Measurements from ENCODE around the gene STK32B.

Gene STK32B

GRCh38 chr4:5079581-5079980 lies 28.3 kb downstream of the STK32B start:
- Histone ChIP-seq H3K4me1 (ENCODE audit: control insufficient read depth, insufficient read depth, low read length) (no peaks in the 10 kb centered on the region), H3K4me3 (ENCODE audit: low read depth, low read length) (no peak overlapping the region), H3K27me3 (ENCODE audit: control insufficient read depth, insufficient read depth, low read length) (no peaks in the 10 kb centered on the region), H3K9ac (ENCODE audit: low read depth, low read length) (no peak overlapping the region), H3K36me3 (ENCODE audit: control insufficient read depth, insufficient read depth, low read length) (no peaks in the 10 kb centered on the region), H3K9me3 (ENCODE audit: control insufficient read depth, insufficient read depth, low read length) (no peaks in the 10 kb centered on the region)

GRCh38 chr4:5081441-5081999 lies 30.2 kb downstream of the STK32B start:
- Histone ChIP-seq H3K9me3 (ENCODE audit: control insufficient read depth, insufficient read depth, low read length) (no peaks in the 10 kb centered on the region), H3K9ac (ENCODE audit: low read depth, low read length) (no peak overlapping the region), H3K36me3 (ENCODE audit: control insufficient read depth, insufficient read depth, low read length) (no peaks in the 10 kb centered on the region), H3K4me3 (ENCODE audit: low read depth, low read length) (no peak overlapping the region), H3K4me1 (ENCODE audit: control insufficient read depth, insufficient read depth, low read length) (no peaks in the 10 kb centered on the region), H3K27me3 (ENCODE audit: control insufficient read depth, insufficient read depth, low read length) (no peaks in the 10 kb centered on the region)

GRCh38 chr4:5082376-5082775 lies 31.1 kb downstream of the STK32B start:
- Histone ChIP-seq H3K36me3 (ENCODE audit: control insufficient read depth, insufficient read depth, low read length) (no peaks in the 10 kb centered on the region), H3K9ac (ENCODE audit: low read depth, low read length) (no peak overlapping the region), H3K4me3 (ENCODE audit: low read depth, low read length) (no peak overlapping the region), H3K4me1 (ENCODE audit: control insufficient read depth, insufficient read depth, low read length) (no peaks in the 10 kb centered on the region), H3K9me3 (ENCODE audit: control insufficient read depth, insufficient read depth, low read length) (no peaks in the 10 kb centered on the region), H3K27me3 (ENCODE audit: control insufficient read depth, insufficient read depth, low read length) (no peaks in the 10 kb centered on the region)

- no peaks in the 10 kb centered on the region for H3K27me3 ChIP-seq (ENCODE audit: control insufficient read depth, insufficient read depth, low read length)
- no peak overlapping the region for H3K9ac ChIP-seq (ENCODE audit: low read depth, low read length)
- no peaks in the 10 kb centered on the region for H3K36me3 ChIP-seq (ENCODE audit: control insufficient read depth, insufficient read depth, low read length)
- H3K9me3 ChIP-seq (ENCODE audit: control insufficient read depth, insufficient read depth, low read length): no peaks in the 10 kb centered on the region
- no peaks in the 10 kb centered on the region for H3K4me1 ChIP-seq (ENCODE audit: control insufficient read depth, insufficient read depth, low read length)
- H3K4me3 ChIP-seq (ENCODE audit: low read depth, low read length): no peak overlapping the region
Measured at GRCh38 chr4:5084911-5085475, 33.7 kb downstream of the STK32B start.

- no peaks in the 10 kb centered on the region for H3K9me3 ChIP-seq (ENCODE audit: control insufficient read depth, insufficient read depth, low read length)
- H3K4me3 ChIP-seq (ENCODE audit: low read depth, low read length): no peak overlapping the region
- no peaks in the 10 kb centered on the region for H3K4me1 ChIP-seq (ENCODE audit: control insufficient read depth, insufficient read depth, low read length)
- H3K36me3 ChIP-seq (ENCODE audit: control insufficient read depth, insufficient read depth, low read length): no peaks in the 10 kb centered on the region
- H3K27me3 ChIP-seq (ENCODE audit: control insufficient read depth, insufficient read depth, low read length): no peaks in the 10 kb centered on the region
- H3K9ac ChIP-seq (ENCODE audit: low read depth, low read length): no peak overlapping the region
Measured at GRCh38 chr4:5086535-5086934, 35.3 kb downstream of the STK32B start.

GRCh38 chr4:5096261-5096660 lies 45.0 kb downstream of the STK32B start:
- H3K27me3 ChIP-seq (ENCODE audit: control insufficient read depth, insufficient read depth, low read length): no peaks in the 10 kb centered on the region

GRCh38 chr4:5098176-5098575 lies 46.9 kb downstream of the STK32B start:
- no peaks in the 10 kb centered on the region for H3K4me1 ChIP-seq (ENCODE audit: control insufficient read depth, insufficient read depth, low read length)
- H3K36me3 ChIP-seq (ENCODE audit: control insufficient read depth, insufficient read depth, low read length): no peaks in the 10 kb centered on the region
- H3K27me3 ChIP-seq (ENCODE audit: control insufficient read depth, insufficient read depth, low read length): no peaks in the 10 kb centered on the region

More at GRCh38 chr4:5096261-5096660, 45.0 kb downstream of the STK32B start:
- Histone ChIP-seq H3K4me1 (ENCODE audit: control insufficient read depth, insufficient read depth, low read length) (no peaks in the 10 kb centered on the region), H3K9me3 (ENCODE audit: control insufficient read depth, insufficient read depth, low read length) (no peaks in the 10 kb centered on the region), H3K4me3 (ENCODE audit: low read depth, low read length) (no peak overlapping the region), H3K9ac (ENCODE audit: low read depth, low read length) (no peak overlapping the region), H3K36me3 (ENCODE audit: control insufficient read depth, insufficient read depth, low read length) (no peaks in the 10 kb centered on the region)

GRCh38 chr4:5100336-5100735 lies 49.1 kb downstream of the STK32B start:
- Histone ChIP-seq H3K36me3 (ENCODE audit: control insufficient read depth, insufficient read depth, low read length) (no peaks in the 10 kb centered on the region), H3K9ac (ENCODE audit: low read depth, low read length) (no peak overlapping the region), H3K9me3 (ENCODE audit: control insufficient read depth, insufficient read depth, low read length) (no peaks in the 10 kb centered on the region), H3K4me1 (ENCODE audit: control insufficient read depth, insufficient read depth, low read length) (no peaks in the 10 kb centered on the region), H3K27me3 (ENCODE audit: control insufficient read depth, insufficient read depth, low read length) (no peaks in the 10 kb centered on the region), H3K4me3 (ENCODE audit: low read depth, low read length) (no peak overlapping the region)

More at GRCh38 chr4:5098176-5098575, 46.9 kb downstream of the STK32B start:
- Histone ChIP-seq H3K9me3 (ENCODE audit: control insufficient read depth, insufficient read depth, low read length) (no peaks in the 10 kb centered on the region), H3K9ac (ENCODE audit: low read depth, low read length) (no peak overlapping the region), H3K4me3 (ENCODE audit: low read depth, low read length) (no peak overlapping the region)

GRCh38 chr4:5100986-5101385 lies 49.7 kb downstream of the STK32B start:
- no peaks in the 10 kb centered on the region for H3K9me3 ChIP-seq (ENCODE audit: control insufficient read depth, insufficient read depth, low read length)
- H3K4me1 ChIP-seq (ENCODE audit: control insufficient read depth, insufficient read depth, low read length): no peaks in the 10 kb centered on the region
- no peak overlapping the region for H3K9ac ChIP-seq (ENCODE audit: low read depth, low read length)
- no peak overlapping the region for H3K4me3 ChIP-seq (ENCODE audit: low read depth, low read length)
- no peaks in the 10 kb centered on the region for H3K36me3 ChIP-seq (ENCODE audit: control insufficient read depth, insufficient read depth, low read length)
- H3K27me3 ChIP-seq (ENCODE audit: control insufficient read depth, insufficient read depth, low read length): no peaks in the 10 kb centered on the region

GRCh38 chr4:5101571-5101970 lies 50.3 kb downstream of the STK32B start:
- H3K4me1 ChIP-seq (ENCODE audit: control insufficient read depth, insufficient read depth, low read length): no peaks in the 10 kb centered on the region

GRCh38 chr4:5110901-5111300 lies 59.6 kb downstream of the STK32B start:
- H3K4me1 ChIP-seq (ENCODE audit: control insufficient read depth, insufficient read depth, low read length): peaks cover 4% of the 10 kb centered on the region
- no peak overlapping the region for H3K4me3 ChIP-seq (ENCODE audit: low read depth, low read length)
- no peaks in the 10 kb centered on the region for H3K36me3 ChIP-seq (ENCODE audit: control insufficient read depth, insufficient read depth, low read length)
- no peaks in the 10 kb centered on the region for H3K27me3 ChIP-seq (ENCODE audit: control insufficient read depth, insufficient read depth, low read length)
- H3K9ac ChIP-seq (ENCODE audit: low read depth, low read length): no peak overlapping the region
- H3K9me3 ChIP-seq (ENCODE audit: control insufficient read depth, insufficient read depth, low read length): no peaks in the 10 kb centered on the region

More at GRCh38 chr4:5101571-5101970, 50.3 kb downstream of the STK32B start:
- Histone ChIP-seq H3K4me3 (ENCODE audit: low read depth, low read length) (no peak overlapping the region), H3K9ac (ENCODE audit: low read depth, low read length) (no peak overlapping the region), H3K9me3 (ENCODE audit: control insufficient read depth, insufficient read depth, low read length) (no peaks in the 10 kb centered on the region), H3K27me3 (ENCODE audit: control insufficient read depth, insufficient read depth, low read length) (no peaks in the 10 kb centered on the region), H3K36me3 (ENCODE audit: control insufficient read depth, insufficient read depth, low read length) (no peaks in the 10 kb centered on the region)

GRCh38 chr4:5112333-5113095 lies 61.2 kb downstream of the STK32B start:
- Histone ChIP-seq H3K36me3 (ENCODE audit: control insufficient read depth, insufficient read depth, low read length) (no peaks in the 10 kb centered on the region), H3K27me3 (ENCODE audit: control insufficient read depth, insufficient read depth, low read length) (no peaks in the 10 kb centered on the region), H3K9ac (ENCODE audit: low read depth, low read length) (no peak overlapping the region), H3K9me3 (ENCODE audit: control insufficient read depth, insufficient read depth, low read length) (no peaks in the 10 kb centered on the region), H3K4me1 (ENCODE audit: control insufficient read depth, insufficient read depth, low read length) (peaks cover 4% of the 10 kb centered on the region), H3K4me3 (ENCODE audit: low read depth, low read length) (no peak overlapping the region)

Data from iPS-15b (cell line).